Sigmoid colon (tissue), 7 donors: ENCODE measurements around the gene TPP2. TPM values are rescaled to one million over a fixed set of nuclear protein-coding genes. Genes with fewer than 3 reads are reported as not detected.

Source experiments
- DNase-seq: peaks from one replicate; pipeline ENCODE4 v3.0.0-alpha.2; 2019
- H3K27ac ChIP-seq, 4 donors: fragments of 200-600 bp; sonication (generic); one replicate each; pipeline ENCODE4 v1.5.1; 2016 to 2019; ENCODE audit warnings: mild to moderate bottlenecking in 1 of 4
- H3K27me3 ChIP-seq, 3 donors: fragments of 200-600 bp; sonication (generic); one replicate each; pipeline ENCODE4 v1.5.1; 2019; ENCODE audit warnings: mild to moderate bottlenecking in 1 of 3
- H3K36me3 ChIP-seq, 4 donors: fragments of 200-600 bp; sonication (generic); one replicate each; pipeline ENCODE4 v1.5.1; 2016 to 2019
- H3K4me1 ChIP-seq, 4 donors: fragments of 200-600 bp; sonication (generic); one replicate each; pipeline ENCODE4 v1.5.1; 2017 to 2019
- H3K4me3 ChIP-seq, 4 donors: fragments of 200-600 bp; sonication (generic); one replicate each; pipeline ENCODE4 v1.5.1; 2017 to 2019; ENCODE audit warnings: mild to moderate bottlenecking in 2 of 4, moderate library complexity in 1 of 4
- H3K9me3 ChIP-seq, 4 donors: fragments of 200-600 bp in 3 of 4; sonication (generic) in 3 of 4; one replicate each; pipeline versions ENCODE4 v1.5.1 to v1.6.1; 2013 to 2019
- CTCF ChIP-seq, 4 experiments: fragments of 450-650 bp in 3 of 4; fragments of 200-600 bp in 1 of 4; IDR thresholded peaks; one replicate each; pipeline ENCODE4 v1.5.1; 2016 to 2019; ENCODE audit warnings: antibody characterized with exemption in 4 of 4, mild to moderate bottlenecking in 3 of 4, moderate library complexity in 2 of 4
- EP300 ChIP-seq, 4 donors: sonication (generic); formaldehyde crosslinking; IDR thresholded peaks; one replicate each; pipeline ENCODE4 v1.6.1; 2017; ENCODE audit warnings: antibody characterized with exemption in 4 of 4
- POLR2A ChIP-seq, 2 donors: fragments of 450-650 bp; IDR thresholded peaks; one replicate each; pipeline ENCODE4 v1.6.1; 2016; ENCODE audit warnings: antibody characterized with exemption in 2 of 2, mild to moderate bottlenecking in 2 of 2, moderate library complexity in 2 of 2
- POLR2AphosphoS5 ChIP-seq, 4 donors: sonication (generic); formaldehyde crosslinking; IDR thresholded peaks; one replicate each; pipeline ENCODE4 v1.6.1; 2017; ENCODE audit warnings: antibody characterized with exemption in 4 of 4
- WGBS, 2 donors: extraction: QIAGEN DNeasy Blood & Tissue Kit; methylation state at CpG; one replicate each; pipeline ENCODE4 v1.1.7; 2013; 5-methylcytosine and 5-hydroxymethylcytosine counted together
- intact Hi-C: fragments of 100-400 bp; cut with DNase I; formaldehyde crosslinking; loops from one replicate; pipeline ENCODE4 v1.15.1; 2023
- polyA plus RNA-seq, 3 donors: library from polyadenylated mRNA; stranded (reverse); fragments of 200-250 nt; gene quantifications; one replicate each; pipeline ENCODE4 v1.2.3, GENCODE V29; 2013
- total RNA-seq, 4 donors: library from RNA; depleted of rRNA; stranded (reverse); fragments of >200 nt; gene quantifications; one replicate each; pipeline ENCODE4 v1.1.0, GENCODE V29; 2016
- donor health status: healthy with polysubstance abuse.
- donor health status: Bipolar disorder and iron deficiency.
- donor health status: healthy.

The TPP2 gene
- total and polyA plus RNA-seq, 7 donors = 11.4 to 54.2 (median 33.0) TPM

GRCh38 chr13:102566513-102566912, 30.3 kb upstream of the TPP2 start:
- 71 to 73% methylated on average over 1 of the region's 1 CpG for WGBS, 2 donors
- no peak for TF ChIP-seq CTCF (IDR thresholded peaks at IDR 0.05)
- no peak for TF ChIP-seq POLR2A (IDR thresholded peaks at IDR 0.05)
- no peak for TF ChIP-seq EP300 (IDR thresholded peaks at IDR 0.05)
- no peak for TF ChIP-seq POLR2AphosphoS5 (IDR thresholded peaks at IDR 0.05)
- no peaks in the 10 kb centered on the region for H3K9me3 ChIP-seq
- no peak overlapping the region for H3K27ac ChIP-seq
- H3K36me3 ChIP-seq = no peaks in the 10 kb centered on the region
- no peak overlapping the region for H3K4me3 ChIP-seq
- no peaks in the 10 kb centered on the region for H3K4me1 ChIP-seq
- no peaks in the 10 kb centered on the region for H3K27me3 ChIP-seq
- no peak for DNase-seq
- intact Hi-C loops = no loop called here

DNA sequence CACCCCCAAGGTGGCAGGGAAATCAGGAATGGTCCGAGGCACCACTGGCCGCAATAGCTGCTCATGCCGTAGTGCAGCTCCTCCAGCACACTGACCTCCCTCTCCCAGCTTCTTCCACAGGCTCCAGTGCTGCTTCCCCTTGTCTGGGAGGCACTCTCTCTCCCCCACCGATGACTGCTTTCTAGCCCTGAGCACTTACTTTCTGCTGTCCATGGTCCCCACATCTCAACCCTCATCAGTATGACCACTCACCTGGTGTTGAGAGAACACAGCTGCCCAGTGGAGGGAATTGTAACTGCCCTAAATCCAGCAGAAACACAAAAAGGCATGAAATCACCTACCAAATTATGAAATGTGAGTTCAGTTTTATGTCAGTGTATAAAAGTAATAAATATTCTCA, 28.9 kb upstream of the TPP2 start:
- Histone ChIP-seq H3K4me1 (no peaks in the 10 kb centered on the region), H3K9me3 (no peaks in the 10 kb centered on the region), H3K36me3 (no peaks in the 10 kb centered on the region), H3K27ac (no peak overlapping the region), H3K27me3 (no peaks in the 10 kb centered on the region), H3K4me3 (no peak overlapping the region)
- no peak for DNase-seq
- intact Hi-C loops = no loop called here
- TF ChIP-seq EP300 (IDR thresholded peaks at IDR 0.05) = no peak
- WGBS, 2 donors = 76 to 78% methylated on average over 4 of the region's 4 CpGs

GRCh38 chr13:102569488-102569887, 27.3 kb upstream of the TPP2 start:
- no peaks in the 10 kb centered on the region for H3K9me3 ChIP-seq
- intact Hi-C loops = no loop called here
- 38 to 52% methylated on average over 1 of the region's 1 CpG for WGBS, 2 donors
- H3K27ac ChIP-seq = no peak overlapping the region
- H3K36me3 ChIP-seq = no peaks in the 10 kb centered on the region
- no peaks in the 10 kb centered on the region for H3K27me3 ChIP-seq
- no peaks in the 10 kb centered on the region for H3K4me1 ChIP-seq
- no peak overlapping the region for H3K4me3 ChIP-seq
- TF ChIP-seq POLR2AphosphoS5 (IDR thresholded peaks at IDR 0.05) (no peak), CTCF (IDR thresholded peaks at IDR 0.05) (no peak), EP300 (IDR thresholded peaks at IDR 0.05) (no peak), POLR2A (IDR thresholded peaks at IDR 0.05) (no peak)
- no peak for DNase-seq

DNA sequence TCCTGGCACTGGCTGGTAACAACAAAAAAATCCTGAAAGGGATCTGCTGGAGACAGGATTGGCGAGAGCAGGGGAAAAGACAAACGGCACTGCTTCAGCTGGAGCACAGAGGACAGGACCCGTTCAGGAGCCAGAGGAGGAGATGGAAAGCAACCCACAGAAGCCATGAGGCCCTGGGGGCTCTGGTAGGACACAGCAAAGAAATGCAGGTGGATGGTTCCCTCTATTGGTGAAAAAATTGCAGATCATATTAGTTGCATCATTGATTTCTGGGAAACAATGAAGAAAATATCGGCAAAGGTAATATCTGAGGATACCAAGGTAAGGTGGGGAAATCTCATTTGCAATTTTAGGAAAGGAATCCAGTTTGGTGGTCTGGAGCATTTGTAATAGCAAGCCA, 25.7 kb upstream of the TPP2 start:
- intact Hi-C loops = no loop called here
- no peaks in the 10 kb centered on the region for H3K27me3 ChIP-seq
- no peak overlapping the region for H3K27ac ChIP-seq
- no peaks in the 10 kb centered on the region for H3K36me3 ChIP-seq
- no peak for DNase-seq
- 62 to 70% methylated on average over 4 of the region's 4 CpGs for WGBS, 2 donors
- no peaks in the 10 kb centered on the region for H3K4me1 ChIP-seq
- H3K9me3 ChIP-seq = no peaks in the 10 kb centered on the region
- TF ChIP-seq POLR2A (IDR thresholded peaks at IDR 0.05) = no peak
- TF ChIP-seq POLR2AphosphoS5 (IDR thresholded peaks at IDR 0.05) = no peak
- no peak for TF ChIP-seq EP300 (IDR thresholded peaks at IDR 0.05)
- no peak for TF ChIP-seq CTCF (IDR thresholded peaks at IDR 0.05)
- no peak overlapping the region for H3K4me3 ChIP-seq

GRCh38 chr13:102572323-102572722, 24.5 kb upstream of the TPP2 start:
- no peak for DNase-seq
- no peaks in the 10 kb centered on the region for H3K36me3 ChIP-seq
- no peak overlapping the region for H3K4me3 ChIP-seq
- no peaks in the 10 kb centered on the region for H3K9me3 ChIP-seq
- H3K27ac ChIP-seq = no peak overlapping the region
- H3K4me1 ChIP-seq = no peaks in the 10 kb centered on the region
- intact Hi-C loops = no loop called here
- 37 to 71% methylated on average over 6 of the region's 6 CpGs for WGBS, 2 donors
- TF ChIP-seq POLR2A (IDR thresholded peaks at IDR 0.05) (no peak), POLR2AphosphoS5 (IDR thresholded peaks at IDR 0.05) (no peak), CTCF (IDR thresholded peaks at IDR 0.05) (no peak), EP300 (IDR thresholded peaks at IDR 0.05) (no peak)
- H3K27me3 ChIP-seq = no peaks in the 10 kb centered on the region
